KOPT-K1 (cell line): ENCODE data around the gene ZNF787.

ENCODE experiments used
- H3K27ac ChIP-seq: fragments of 200-600 bp; sonication (generic); 2 replicates; pipeline ENCODE4 v1.5.1; 2016; ENCODE audit warnings: antibody characterized with exemption, mild to moderate bottlenecking, low read depth, low read length; ENCODE audit not compliant: poor library complexity, severe bottlenecking
- H3K36me3 ChIP-seq: fragments of 200-600 bp; sonication (generic); 2 replicates; pipeline ENCODE4 v1.5.1; 2017; ENCODE audit warnings: antibody characterized with exemption, mild to moderate bottlenecking, low read length, moderate library complexity; ENCODE audit not compliant: insufficient read depth
- H3K9me3 ChIP-seq: fragments of 200-600 bp; sonication (generic); 2 replicates; pipeline ENCODE4 v1.5.1; 2017; ENCODE audit warnings: antibody characterized with exemption, low read length, mild to moderate bottlenecking; ENCODE audit not compliant: insufficient read depth, poor library complexity, severe bottlenecking

ZNF787 gene

DNA sequence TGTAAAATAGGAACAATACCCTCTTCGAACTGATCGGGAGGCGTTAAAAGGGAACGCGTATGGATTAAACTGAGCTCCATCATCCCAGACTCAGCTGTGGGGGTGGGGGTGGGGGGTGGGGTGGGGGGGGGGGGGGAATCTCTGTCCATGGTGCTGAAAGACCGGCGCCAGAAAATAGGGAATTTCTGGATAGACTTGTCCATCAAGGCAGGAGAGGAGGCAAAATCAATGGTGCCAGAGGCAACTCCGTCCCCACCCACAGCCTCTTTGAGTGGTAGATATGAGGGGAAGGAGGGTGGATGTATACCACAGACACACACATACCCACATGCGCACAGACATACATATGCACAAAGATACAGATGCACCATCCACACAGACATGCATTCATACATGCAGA, 37.4 kb downstream of the ZNF787 start:
- H3K27ac ChIP-seq, result no peak overlapping the region
- peaks cover 3% of the 10 kb centered on the region; the same call in 1 of the 2 replicates for H3K36me3 ChIP-seq
- H3K9me3 ChIP-seq, result no peaks in the 10 kb centered on the region

DNA sequence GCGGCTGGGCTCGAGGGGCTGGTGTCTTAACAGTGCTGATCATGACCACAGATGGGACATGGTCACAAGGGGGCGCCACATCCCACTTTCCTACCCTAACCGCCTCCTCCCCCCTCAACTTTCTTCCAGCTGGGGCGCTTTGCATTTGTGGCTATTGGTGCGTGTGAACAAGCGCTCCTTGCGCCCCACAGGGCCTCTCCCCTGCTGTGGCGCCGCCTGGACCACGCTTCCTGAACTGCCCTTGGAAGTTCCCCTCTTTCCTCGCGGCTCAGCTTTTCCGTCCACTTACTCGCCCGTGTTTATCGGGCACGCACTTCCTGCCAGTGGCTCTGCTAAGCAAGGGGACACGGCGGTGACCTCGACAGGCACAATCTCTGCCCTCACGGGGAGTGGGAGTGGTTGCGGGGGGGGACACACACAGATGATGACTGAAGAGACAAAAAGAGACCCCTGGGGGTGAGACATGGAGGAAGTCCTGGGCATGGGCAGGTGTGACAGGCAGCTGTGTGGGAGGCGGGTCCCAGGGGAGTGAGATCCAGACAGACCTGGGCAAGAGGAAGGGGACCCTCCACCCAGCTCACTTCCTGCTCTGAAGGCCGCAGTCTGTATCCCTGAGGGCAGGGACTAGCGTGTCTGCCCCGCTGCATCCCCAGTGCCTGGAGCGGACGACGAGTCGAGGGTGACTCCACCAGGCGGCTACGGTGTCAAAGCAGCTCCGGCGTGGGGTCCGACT, 40.3 kb downstream of the ZNF787 start:
- no peaks in the 10 kb centered on the region for H3K9me3 ChIP-seq
- H3K36me3 ChIP-seq, result no peaks in the 10 kb centered on the region
- no peak overlapping the region for H3K27ac ChIP-seq

DNA sequence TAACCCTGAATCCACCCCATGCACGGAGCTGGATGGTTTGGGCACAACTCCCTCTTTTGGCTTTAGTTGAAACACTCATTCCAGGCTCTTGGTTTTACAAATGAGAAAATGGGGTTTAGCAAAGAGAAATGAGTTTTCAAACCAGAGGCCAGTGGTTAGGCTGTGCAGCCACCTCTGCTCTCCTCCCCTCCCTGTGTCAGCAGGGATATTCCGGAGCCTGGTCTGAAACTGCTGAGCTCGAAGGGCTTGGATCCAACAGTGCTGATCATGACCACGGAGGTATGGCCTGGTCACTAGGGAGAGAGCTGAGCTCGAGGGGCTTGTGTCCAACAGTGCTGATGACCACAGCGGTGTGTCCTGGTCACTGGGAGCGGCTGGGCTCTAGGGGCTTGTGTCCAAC, 41.5 kb downstream of the ZNF787 start:
- no peaks in the 10 kb centered on the region for H3K9me3 ChIP-seq
- H3K36me3 ChIP-seq, result no peaks in the 10 kb centered on the region
- H3K27ac ChIP-seq, result no peak overlapping the region

DNA sequence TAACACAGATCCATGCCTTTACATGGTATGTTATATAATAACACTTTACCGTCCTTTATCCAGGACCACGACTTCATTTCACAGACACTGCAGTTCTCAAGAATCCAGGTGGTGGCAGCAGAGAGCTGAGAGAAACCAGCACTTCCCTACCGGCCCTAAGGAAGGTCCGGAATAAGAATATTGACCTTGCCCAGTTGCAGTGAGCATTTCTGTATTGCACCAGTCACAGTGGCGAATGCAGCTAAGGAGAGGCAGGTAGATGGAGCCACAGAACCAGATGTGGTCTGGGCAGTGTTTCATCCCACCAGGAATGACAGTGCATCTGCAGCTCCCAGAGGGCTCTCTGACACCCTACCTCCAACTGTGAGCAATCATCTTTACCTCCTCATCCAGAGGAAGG, 44.6 kb downstream of the ZNF787 start:
- H3K27ac ChIP-seq, result no peak overlapping the region
- no peaks in the 10 kb centered on the region for H3K36me3 ChIP-seq
- no peaks in the 10 kb centered on the region for H3K9me3 ChIP-seq

DNA sequence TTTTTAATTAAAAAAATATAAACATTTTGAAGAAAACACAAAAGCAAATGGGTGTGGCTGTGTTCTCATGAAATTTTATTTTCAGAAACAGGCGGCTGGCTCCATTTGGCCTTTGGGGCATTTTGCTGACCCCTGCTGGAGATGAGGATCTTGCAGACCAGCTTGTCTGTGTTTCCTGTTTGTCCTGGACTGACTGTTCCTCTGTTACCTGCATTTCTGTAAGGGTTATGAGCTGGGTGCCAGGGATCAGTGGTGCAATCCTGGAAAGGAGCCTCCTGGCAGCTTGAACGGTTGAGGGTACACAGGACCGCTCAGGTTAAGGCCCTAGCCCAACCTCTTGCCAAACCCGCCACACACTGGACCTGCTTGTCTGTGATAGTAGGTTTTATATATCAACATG, 49.9 kb downstream of the ZNF787 start:
- no peak overlapping the region for H3K27ac ChIP-seq
- H3K9me3 ChIP-seq, result no peaks in the 10 kb centered on the region
- no peaks in the 10 kb centered on the region for H3K36me3 ChIP-seq

DNA sequence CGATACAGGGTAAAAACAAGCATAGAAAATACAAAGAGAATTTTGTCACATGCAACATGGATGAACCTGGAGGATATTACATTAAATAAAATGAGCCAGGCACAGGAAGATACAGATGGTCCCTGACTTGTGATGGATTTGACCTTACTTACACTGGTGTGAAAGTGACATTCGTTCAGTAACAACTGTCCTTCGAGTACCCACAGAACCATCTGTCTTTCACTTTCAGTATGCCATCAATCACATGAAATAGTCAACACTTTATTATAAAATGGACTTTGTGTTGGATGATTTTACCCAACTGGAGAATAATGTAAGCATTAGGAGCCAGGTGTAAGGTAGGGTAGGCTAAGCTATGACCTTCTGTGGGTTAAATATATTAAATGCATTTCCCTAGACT, 51.5 kb downstream of the ZNF787 start:
- no peaks in the 10 kb centered on the region for H3K9me3 ChIP-seq
- no peaks in the 10 kb centered on the region for H3K36me3 ChIP-seq
- no peak overlapping the region for H3K27ac ChIP-seq

DNA sequence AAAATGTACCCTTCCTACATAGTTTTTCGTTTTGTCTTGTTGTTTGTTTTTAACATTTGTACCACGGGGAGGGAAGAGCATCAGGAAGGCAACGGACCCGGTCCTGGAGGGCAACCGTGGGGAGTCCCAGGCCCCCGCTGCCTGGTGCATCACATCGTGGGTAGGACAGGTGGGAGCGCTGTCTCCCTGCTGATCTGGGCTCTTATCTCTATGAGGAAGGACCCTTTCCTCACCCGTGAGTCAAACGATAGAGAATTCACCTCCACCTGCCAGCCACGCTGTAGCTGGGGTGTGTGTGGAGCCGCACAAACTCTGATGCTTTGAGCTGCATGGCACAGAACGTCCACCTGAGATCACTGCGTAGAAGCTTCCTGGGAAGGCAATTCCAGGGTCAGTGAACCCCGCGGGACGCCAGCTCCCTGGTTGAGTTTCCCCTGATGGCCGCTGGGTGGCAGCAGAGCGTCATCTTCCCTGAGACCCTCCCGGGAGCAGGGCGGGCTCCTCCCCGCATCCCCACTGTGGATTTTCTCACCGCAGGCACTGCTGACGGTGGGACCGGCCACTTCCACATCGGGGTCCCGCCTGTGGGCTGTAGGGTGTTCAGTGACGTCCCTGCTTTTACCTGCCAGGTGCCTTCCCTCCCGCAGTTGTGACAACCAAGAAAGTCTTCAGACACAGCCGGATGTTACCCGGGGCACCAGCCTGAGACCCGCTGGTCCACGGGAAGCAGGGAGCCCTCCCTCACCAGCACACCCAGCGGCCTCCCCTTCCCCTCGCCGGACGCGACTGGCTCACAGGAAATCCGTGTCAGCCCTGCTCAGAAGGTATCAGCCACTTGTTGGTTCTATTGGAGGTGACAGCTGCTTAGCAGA, 54.7 kb downstream of the ZNF787 start:
- no peaks in the 10 kb centered on the region for H3K36me3 ChIP-seq
- H3K27ac ChIP-seq, result no peak overlapping the region
- H3K9me3 ChIP-seq, result no peaks in the 10 kb centered on the region

DNA sequence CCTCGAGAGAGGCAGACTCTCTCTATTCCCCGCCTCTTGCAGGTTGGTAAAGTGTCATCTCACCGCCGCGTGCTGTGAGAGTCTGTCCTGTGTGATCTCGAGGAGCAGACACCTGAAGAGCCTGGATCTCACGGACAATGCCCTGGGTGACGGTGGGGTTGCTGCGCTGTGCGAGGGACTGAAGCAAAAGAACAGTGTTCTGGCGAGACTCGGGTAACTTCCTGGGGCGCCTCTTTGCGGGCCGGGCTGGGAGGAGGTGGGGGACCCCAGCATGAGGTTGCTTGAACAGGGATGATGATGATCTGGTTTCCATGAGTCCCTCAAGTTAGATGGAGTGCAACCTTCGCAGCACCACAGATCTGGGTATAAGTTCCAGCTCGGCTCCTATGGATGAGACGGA, 67.5 kb downstream of the ZNF787 start:
- Histone ChIP-seq H3K27ac (no peak overlapping the region), H3K9me3 (peaks cover 2% of the 10 kb centered on the region), H3K36me3 (no peaks in the 10 kb centered on the region)
